Epithelial cell of proximal tubule (primary cell): ENCODE data around the gene NHP2. TPM values are rescaled to one million over a fixed set of nuclear protein-coding genes. Genes with fewer than 3 reads are reported as not detected.

Experiments
- DNase-seq: peaks from one replicate; pipeline ENCODE4 v3.0.0-alpha.2; 2011; ENCODE audit warnings: low read depth
- H3K4me3 ChIP-seq: 2 replicates; pipeline ENCODE4 v1.5.1; 2011; ENCODE audit warnings: low read depth, mild to moderate bottlenecking, low read length
- CTCF ChIP-seq: conservative IDR thresholded peaks from 2 replicates; pipeline ENCODE4 v1.5.1; 2012; ENCODE audit warnings: low read depth, mild to moderate bottlenecking, low read length
- total RNA-seq: library from RNA; depleted of rRNA; stranded (reverse); fragments of >200 nt; gene quantifications from 2 replicates; pipeline ENCODE4 v1.2.3, GENCODE V29; 2015

The NHP2 gene
- total RNA-seq, 1 donor from 2014 or later = 392 TPM

DNA sequence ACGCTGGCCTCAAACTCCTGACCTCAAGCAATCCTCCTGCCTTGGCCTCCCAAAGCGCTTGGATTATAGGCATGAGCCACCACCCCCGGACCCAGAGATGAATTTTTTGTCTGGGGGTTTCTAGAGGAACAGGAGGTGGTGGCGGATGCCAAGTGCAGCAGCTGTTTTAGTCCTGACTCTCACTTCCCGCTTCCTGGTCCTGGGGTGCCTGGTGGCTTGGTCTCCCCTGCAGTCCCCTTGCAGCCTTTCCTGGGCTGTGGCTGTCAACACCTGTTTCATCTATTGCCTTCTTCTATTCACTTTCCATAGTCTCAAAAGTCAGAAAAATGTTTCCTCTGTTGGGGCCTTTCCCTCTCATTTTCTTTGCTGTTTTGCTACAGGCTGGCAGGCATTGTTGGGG lies 6.5 kb upstream of the NHP2 start:
- TF ChIP-seq CTCF = no peak
- H3K4me3 ChIP-seq = no peak overlapping the region
- DNase-seq = no peak

DNA sequence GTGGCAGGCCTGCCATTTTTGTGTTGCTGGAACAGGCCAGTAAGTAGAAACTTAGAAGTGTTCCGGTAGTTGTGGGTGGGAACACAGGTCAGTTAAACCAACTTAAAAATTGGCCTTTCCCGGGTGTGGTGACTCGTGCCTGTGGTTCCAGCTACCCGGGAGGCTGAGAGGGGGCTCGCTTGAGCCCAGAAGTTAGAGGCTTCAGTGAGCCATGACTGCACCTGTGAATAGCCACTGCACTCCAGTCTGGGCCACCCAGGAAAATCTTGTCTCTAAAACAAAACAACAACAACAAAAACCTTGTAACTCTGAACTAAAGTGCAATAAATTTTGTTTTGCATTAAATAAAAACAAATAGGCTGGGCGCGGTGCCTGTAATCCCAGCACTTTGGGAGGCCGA lies 1.4 kb upstream of the NHP2 start:
- no peak for DNase-seq
- no peak overlapping the region for H3K4me3 ChIP-seq
- TF ChIP-seq CTCF = no peak

DNA sequence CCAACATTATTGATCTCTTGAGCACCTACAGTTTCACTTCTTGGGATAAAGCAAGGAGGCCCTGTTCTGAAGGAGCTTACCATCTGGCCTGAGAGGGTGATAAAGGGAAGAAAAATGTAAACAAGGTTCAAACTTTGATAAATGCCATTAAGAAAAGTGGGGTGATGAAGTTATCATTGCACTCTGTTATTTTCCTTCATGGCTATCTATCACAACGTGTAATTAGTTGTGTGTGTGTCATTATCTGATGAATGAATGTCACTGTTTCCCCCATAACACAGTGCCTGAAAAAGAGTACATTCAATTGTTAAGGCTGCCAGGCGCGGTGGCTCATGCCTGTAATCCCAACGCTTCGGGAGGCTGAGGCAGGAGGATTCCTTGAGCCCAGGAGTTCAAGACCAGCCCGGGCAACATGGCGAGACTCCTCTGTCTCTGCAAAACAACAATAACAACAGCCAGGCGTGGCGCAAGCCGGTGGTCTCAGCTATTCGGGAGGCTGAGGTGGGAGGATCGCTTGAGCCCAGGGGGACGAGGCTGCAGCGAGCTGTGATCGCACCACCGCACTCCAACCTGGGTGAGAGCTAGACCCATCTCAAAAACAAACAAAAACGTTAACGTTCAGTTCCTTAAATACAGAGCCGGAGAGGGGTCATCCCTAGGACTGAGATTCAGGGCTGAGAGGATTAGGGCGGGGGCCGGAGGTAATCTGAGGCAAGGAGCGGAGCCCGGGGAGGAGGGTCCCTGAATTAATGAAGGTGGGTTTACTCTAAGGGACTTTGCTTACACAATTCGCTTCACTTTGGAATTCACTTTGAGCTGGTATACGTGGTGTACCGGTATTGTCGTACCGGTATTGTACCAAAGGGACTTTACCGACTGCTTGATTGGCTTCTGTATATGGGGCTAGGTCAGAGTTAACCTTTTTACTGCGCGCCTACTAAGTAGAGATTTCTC lies 917 bp downstream of the NHP2 start:
- TF ChIP-seq CTCF = no peak
- H3K4me3 ChIP-seq = peak overlapping the region; percentile 92
- DNase-seq = no peak

DNA sequence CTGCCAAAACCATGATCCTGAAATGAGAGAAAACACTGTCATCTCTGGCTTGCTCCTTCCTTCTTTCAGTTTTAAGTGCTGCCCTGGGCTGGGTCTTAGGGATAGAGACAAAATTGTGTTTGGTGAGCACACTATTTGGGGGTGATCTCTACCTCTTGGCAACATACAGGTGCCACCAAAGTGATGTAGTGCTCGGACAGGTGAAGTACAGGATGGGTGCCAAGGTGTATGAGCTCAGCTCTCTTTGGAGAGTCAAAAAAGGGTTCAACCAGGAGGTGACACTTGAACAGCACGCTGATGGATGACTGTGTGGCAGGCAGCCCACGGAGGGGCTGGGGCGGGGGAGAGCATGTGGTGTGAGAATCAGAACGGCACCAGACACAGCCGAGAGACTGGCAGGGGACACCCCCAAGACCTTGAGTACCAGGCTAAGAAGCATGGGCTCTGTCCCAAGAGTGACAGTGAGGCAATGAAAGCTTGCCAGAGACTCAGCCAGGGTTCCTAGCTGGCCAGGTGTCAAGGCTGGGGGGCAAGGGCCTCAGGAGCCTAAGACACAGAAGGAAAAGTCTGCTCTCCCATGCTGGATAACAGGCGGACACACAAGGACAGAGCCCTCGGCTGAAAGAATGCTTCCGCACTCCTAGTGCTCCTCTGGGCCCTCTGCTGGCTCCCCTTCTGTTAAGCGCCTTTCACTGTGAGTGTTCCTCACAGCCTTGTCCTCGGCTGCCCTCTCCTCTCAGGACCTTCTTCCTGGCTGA lies 2.5 kb downstream of the NHP2 start:
- no peak overlapping the region for H3K4me3 ChIP-seq
- TF ChIP-seq CTCF = peak; percentile 8

GRCh38 chr5:178149199-178149932 lies 4.3 kb downstream of the NHP2 start:
- TF ChIP-seq CTCF = no peak
- H3K4me3 ChIP-seq = no peak overlapping the region
- no peak for DNase-seq

More for the DNA sequence above, 2.5 kb downstream of the NHP2 start:
- no peak for DNase-seq

GRCh38 chr5:178147406-178147805 lies 6.3 kb downstream of the NHP2 start:
- no peak for DNase-seq
- H3K4me3 ChIP-seq = no peak overlapping the region
- no peak for TF ChIP-seq CTCF
